GM12892 (cell line): ENCODE measurements around the gene ACVR1.

ENCODE experiments used
- DNase-seq: peaks from one replicate; pipeline ENCODE4 v3.0.0; 2011; ENCODE audit not compliant: insufficient read length
- FAIRE-seq: peaks from 2 replicates; lab custom pipeline; 2011; peaks lifted over from hg19 to GRCh38; lab: Jason Lieb, UNC
- POLR2A ChIP-seq: IDR thresholded peaks from 2 replicates; pipeline ENCODE4 v1.6.1; 2011; ENCODE audit warnings: low read depth, low read length, control low read depth
- POLR2AphosphoS5 ChIP-seq: IDR thresholded peaks from 2 replicates; pipeline ENCODE4 v1.6.1; 2011; ENCODE audit warnings: low read depth, low read length, control low read depth
- TAF1 ChIP-seq: IDR thresholded peaks from 2 replicates; pipeline ENCODE4 v1.6.1; 2011; ENCODE audit warnings: low read depth, mild to moderate bottlenecking, control low read depth, low read length, borderline replicate concordance

The ACVR1 gene

GRCh38 chr2:157820193-157820592, 55.9 kb downstream of the ACVR1 start:
- TF ChIP-seq POLR2A: no peak
- no peak for TF ChIP-seq TAF1
- no peak for TF ChIP-seq POLR2AphosphoS5
- DNase-seq (no peak), FAIRE-seq (no peak)

DNA sequence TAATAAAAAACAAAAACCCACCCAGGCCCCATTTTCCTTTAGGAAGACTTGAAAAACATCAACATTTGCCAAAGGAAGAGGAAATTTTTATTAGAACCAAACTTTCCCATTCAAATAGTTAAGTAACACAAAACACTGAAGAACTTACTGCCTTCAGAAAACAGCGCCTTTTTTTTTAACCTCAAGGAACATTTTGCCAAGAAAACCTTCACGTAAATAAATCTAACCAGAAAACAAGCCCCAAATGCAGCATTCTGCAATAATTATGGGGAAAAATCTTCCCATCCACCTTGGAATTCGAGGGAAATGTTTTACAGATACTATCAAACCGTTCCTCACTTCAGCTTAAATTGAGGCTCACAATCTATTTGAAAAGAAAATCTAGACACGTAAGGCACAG, 56.4 kb downstream of the ACVR1 start:
- TF ChIP-seq POLR2AphosphoS5: no peak
- no peak for TF ChIP-seq TAF1
- TF ChIP-seq POLR2A: no peak
- no peak for FAIRE-seq
- DNase-seq: no peak

GRCh38 chr2:157818227-157818626, 57.9 kb downstream of the ACVR1 start:
- TF ChIP-seq POLR2AphosphoS5 (no peak), TAF1 (no peak), POLR2A (no peak)
- DNase-seq (no peak), FAIRE-seq (no peak)

- TF ChIP-seq TAF1 (no peak), POLR2AphosphoS5 (no peak), POLR2A (no peak)
- FAIRE-seq (no peak), DNase-seq (no peak)
Measured at GRCh38 chr2:157815421-157815820, 60.7 kb downstream of the ACVR1 start.

GRCh38 chr2:157813467-157813866, 62.7 kb downstream of the ACVR1 start:
- no peak for DNase-seq
- no peak for FAIRE-seq
- no peak for TF ChIP-seq POLR2A
- no peak for TF ChIP-seq POLR2AphosphoS5
- no peak for TF ChIP-seq TAF1

- TF ChIP-seq TAF1 (no peak), POLR2AphosphoS5 (no peak), POLR2A (no peak)
- DNase-seq (no peak), FAIRE-seq (no peak)
Measured at GRCh38 chr2:157810037-157810436, 66.1 kb downstream of the ACVR1 start.

GRCh38 chr2:157809212-157809611, 66.9 kb downstream of the ACVR1 start:
- no peak for FAIRE-seq
- TF ChIP-seq POLR2A (no peak), TAF1 (no peak), POLR2AphosphoS5 (no peak)
- DNase-seq: no peak

DNA sequence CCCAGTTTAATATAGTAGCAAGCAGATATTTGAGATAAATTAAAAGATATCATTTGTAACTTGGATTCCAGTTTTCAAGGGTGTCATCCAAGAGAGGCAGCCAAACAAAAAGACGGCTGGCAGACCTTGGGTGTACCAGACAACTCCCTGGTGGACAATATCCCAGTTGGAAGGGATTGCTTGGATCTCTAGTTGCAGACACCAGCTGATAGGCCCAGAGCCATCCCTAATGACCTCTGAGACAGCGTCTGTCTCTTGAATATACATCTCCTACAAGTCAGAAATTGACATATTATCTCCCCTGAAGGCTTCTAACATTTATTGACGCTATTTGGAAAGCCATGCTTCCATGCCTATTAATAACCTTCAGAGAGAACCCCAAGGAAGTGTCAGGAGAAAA, 67.7 kb downstream of the ACVR1 start:
- DNase-seq (no peak), FAIRE-seq (no peak)
- TF ChIP-seq POLR2AphosphoS5: no peak
- no peak for TF ChIP-seq POLR2A
- no peak for TF ChIP-seq TAF1

DNA sequence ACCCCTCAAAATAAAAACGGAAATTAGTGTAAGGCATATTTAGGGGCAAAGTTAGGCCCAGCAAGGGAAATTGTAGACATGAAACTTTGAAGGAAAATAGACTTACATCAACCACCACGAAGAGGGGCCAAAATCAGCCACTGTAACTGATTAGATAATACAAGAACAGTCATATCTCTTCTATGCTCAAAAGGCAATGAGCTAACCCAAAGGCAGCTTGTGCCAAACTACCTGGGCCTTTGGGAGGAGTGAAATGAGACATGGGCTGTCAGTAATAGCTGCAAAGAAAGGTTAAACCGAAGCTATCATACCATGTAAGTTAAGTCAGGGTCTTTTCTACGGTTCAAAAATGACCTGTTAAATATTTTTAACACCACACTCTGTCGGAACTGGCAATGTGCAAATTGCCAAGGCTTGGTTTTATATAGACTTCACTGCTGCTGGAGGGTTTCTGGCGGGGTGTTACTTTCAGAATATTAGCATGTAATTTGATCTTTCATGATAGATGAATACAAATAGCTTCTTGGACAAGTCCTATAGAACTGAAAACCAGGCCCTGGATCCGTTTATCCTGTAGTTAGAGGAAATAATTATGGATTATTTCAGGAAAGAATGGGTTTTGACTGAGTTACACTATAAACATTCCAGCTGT, 69.6 kb downstream of the ACVR1 start:
- TF ChIP-seq POLR2AphosphoS5: no peak
- TF ChIP-seq POLR2A: no peak
- TF ChIP-seq TAF1: no peak
- FAIRE-seq (no peak), DNase-seq (no peak)

GRCh38 chr2:157805519-157805918, 70.6 kb downstream of the ACVR1 start:
- FAIRE-seq (no peak), DNase-seq (no peak)
- TF ChIP-seq TAF1: no peak
- TF ChIP-seq POLR2AphosphoS5: no peak
- no peak for TF ChIP-seq POLR2A

DNA sequence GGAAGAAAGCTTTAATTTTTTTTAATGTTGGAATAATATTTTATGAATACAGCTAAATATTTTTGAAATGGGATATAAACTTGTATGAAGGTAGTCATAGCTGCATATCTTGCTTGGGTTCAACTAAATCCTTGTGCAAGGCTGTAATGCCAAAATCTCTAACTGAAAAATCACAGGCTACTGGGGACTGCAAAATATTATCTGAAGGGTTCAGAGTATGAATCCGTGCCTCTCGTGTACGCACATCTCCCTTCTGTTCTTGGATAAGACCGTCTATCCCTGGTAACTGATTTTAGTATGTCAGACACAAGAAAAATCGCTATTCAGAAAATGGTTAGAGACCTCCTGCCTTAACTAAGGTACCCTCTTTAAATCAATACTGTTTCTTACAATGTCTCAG, 71.8 kb downstream of the ACVR1 start:
- DNase-seq: no peak
- no peak for FAIRE-seq
- TF ChIP-seq POLR2AphosphoS5: no peak
- no peak for TF ChIP-seq POLR2A
- TF ChIP-seq TAF1: no peak

DNA sequence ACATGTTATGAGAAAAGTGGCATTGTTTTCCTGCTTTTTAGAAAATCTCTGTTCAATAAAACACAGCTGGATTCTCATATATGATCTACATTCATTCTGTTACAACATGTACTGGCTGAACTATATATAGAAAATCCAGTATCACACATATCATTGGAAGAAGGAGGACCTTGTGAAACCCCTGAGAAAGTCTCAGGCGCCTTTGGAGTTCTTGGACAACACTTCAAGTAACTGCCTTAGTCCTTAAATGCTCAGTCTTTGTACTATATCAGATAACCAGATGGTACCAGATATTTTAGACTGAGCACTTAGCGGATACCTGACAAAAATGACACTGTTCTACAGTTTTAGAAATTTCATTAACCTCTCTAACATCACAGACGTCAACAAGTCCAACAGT, 72.2 kb downstream of the ACVR1 start:
- no peak for TF ChIP-seq POLR2AphosphoS5
- TF ChIP-seq TAF1: no peak
- TF ChIP-seq POLR2A: no peak
- no peak for FAIRE-seq
- DNase-seq: no peak

DNA sequence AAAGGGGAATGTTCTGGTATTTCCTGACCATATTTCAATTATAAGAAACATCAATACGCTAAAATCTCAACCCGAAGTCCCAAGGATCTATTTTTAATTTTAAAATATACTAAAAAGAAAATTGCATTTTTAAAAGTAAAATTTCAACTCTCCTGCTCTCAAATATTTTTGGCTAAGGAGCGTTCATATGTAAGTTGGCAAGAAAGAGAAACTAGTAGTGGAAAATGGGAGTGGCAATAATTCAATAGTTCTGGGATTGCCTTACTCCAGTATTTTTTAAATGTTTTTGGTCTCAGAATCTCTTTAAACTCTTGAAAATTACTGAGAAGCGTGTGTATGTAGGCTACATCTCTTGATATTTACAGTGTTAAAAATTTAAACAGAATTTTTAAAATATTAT, 72.7 kb downstream of the ACVR1 start:
- FAIRE-seq (no peak), DNase-seq (no peak)
- no peak for TF ChIP-seq POLR2A
- no peak for TF ChIP-seq TAF1
- TF ChIP-seq POLR2AphosphoS5: no peak
